RWPE2 (cell line): ENCODE data around the gene HOXC5.

ENCODE experiments used
- ATAC-seq: fragments of 200-7000 bp; cut with Tn5 transposase; 3 replicates; pipeline ENCODE4 v1.9.1; 2021; ENCODE audit warnings: low read depth
- DNase-seq: peaks from one replicate; pipeline ENCODE4 v3.0.0-alpha.2; 2020; ENCODE audit warnings: low spot score
- H3K27ac ChIP-seq: fragments of 450-650 bp; 2 replicates; pipeline ENCODE4 v1.5.1; 2017; ENCODE audit warnings: mild to moderate bottlenecking; ENCODE audit not compliant: poor library complexity, severe bottlenecking
- H3K27me3 ChIP-seq: fragments of 250-450 bp; sonication (Bioruptor Pico); 2 replicates; pipeline ENCODE4 v1.5.1; 2021; ENCODE audit warnings: mild to moderate bottlenecking, moderate library complexity; ENCODE audit not compliant: insufficient read depth, poor library complexity, severe bottlenecking
- H3K36me3 ChIP-seq: fragments of 250-450 bp; sonication (Bioruptor Pico); 2 replicates; pipeline ENCODE4 v1.5.1; 2020; ENCODE audit warnings: low read depth, mild to moderate bottlenecking, moderate library complexity
- H3K4me1 ChIP-seq: fragments of 250-450 bp; sonication (Bioruptor Pico); 2 replicates; pipeline ENCODE4 v1.5.1; 2021; ENCODE audit warnings: mild to moderate bottlenecking, moderate library complexity; ENCODE audit not compliant: insufficient read depth, poor library complexity, severe bottlenecking
- H3K4me3 ChIP-seq: fragments of 250-450 bp; sonication (Bioruptor Pico); 2 replicates; pipeline ENCODE4 v1.5.1; 2021; ENCODE audit warnings: mild to moderate bottlenecking, moderate library complexity; ENCODE audit not compliant: severe bottlenecking
- H3K9me3 ChIP-seq: fragments of 250-450 bp; sonication (Bioruptor Pico); 2 replicates; pipeline ENCODE4 v1.5.1; 2021; ENCODE audit warnings: mild to moderate bottlenecking, moderate library complexity; ENCODE audit not compliant: severe bottlenecking
- CTCF ChIP-seq: fragments of 450-650 bp; IDR thresholded peaks from one replicate; pipeline ENCODE4 v1.5.1; 2017; ENCODE audit warnings: mild to moderate bottlenecking, moderate library complexity; ENCODE audit not compliant: poor library complexity, severe bottlenecking

The HOXC5 gene

GRCh38 chr12:54033980-54034784, 1.3 kb downstream of the HOXC5 start:
- H3K27me3 ChIP-seq = peaks cover 83% of the 10 kb centered on the region
- no peak overlapping the region for H3K27ac ChIP-seq

GRCh38 chr12:54034785-54035310, 2.0 kb downstream of the HOXC5 start:
- Histone ChIP-seq H3K9me3 (no peaks in the 10 kb centered on the region), H3K4me3 (no peak overlapping the region), H3K27ac (no peak overlapping the region), H3K4me1 (no peaks in the 10 kb centered on the region), H3K27me3 (peaks cover 85% of the 10 kb centered on the region), H3K36me3 (no peaks in the 10 kb centered on the region)
- no peak for DNase-seq
- ATAC-seq = no peak
- TF ChIP-seq CTCF = no peak

More at GRCh38 chr12:54033980-54034784, 1.3 kb downstream of the HOXC5 start:
- no peak for TF ChIP-seq CTCF
- Histone ChIP-seq H3K4me1 (no peaks in the 10 kb centered on the region), H3K36me3 (no peaks in the 10 kb centered on the region), H3K9me3 (no peaks in the 10 kb centered on the region), H3K4me3 (peak overlapping the region; percentile 34)
- no peak for DNase-seq
- 0 out of 3 replicates have a peak, but pooled peaks have one; percentile 13 for ATAC-seq

- DNase-seq (no peak), ATAC-seq (no peak)
- no peaks in the 10 kb centered on the region for H3K36me3 ChIP-seq
- no peaks in the 10 kb centered on the region for H3K4me1 ChIP-seq
- H3K27ac ChIP-seq = no peak overlapping the region
- H3K27me3 ChIP-seq = peaks cover 85% of the 10 kb centered on the region
- H3K4me3 ChIP-seq = no peak overlapping the region
- no peaks in the 10 kb centered on the region for H3K9me3 ChIP-seq
- TF ChIP-seq CTCF = no peak
Measured at GRCh38 chr12:54035568-54036264, 2.9 kb downstream of the HOXC5 start.

GRCh38 chr12:54036620-54037359, 3.9 kb downstream of the HOXC5 start:
- Histone ChIP-seq H3K27ac (no peak overlapping the region), H3K9me3 (no peaks in the 10 kb centered on the region), H3K36me3 (no peaks in the 10 kb centered on the region), H3K27me3 (peaks cover 83% of the 10 kb centered on the region), H3K4me1 (no peaks in the 10 kb centered on the region), H3K4me3 (no peak overlapping the region)
- DNase-seq = no peak
- TF ChIP-seq CTCF = no peak
- ATAC-seq = peak; percentile 26; the same call in 1 of the 3 replicates
